CD14-positive monocyte (primary cell): ENCODE results near the gene POLDIP2. TPM values are rescaled to one million over a fixed set of nuclear protein-coding genes. Genes with fewer than 3 reads are reported as not detected.

Experiments used
- DNase-seq, 3 donors: peaks; one replicate each; pipeline ENCODE4 v3.0.0-alpha.2; 2011 to 2022
- H2AFZ ChIP-seq: 2 replicates; pipeline ENCODE4 v1.6.0; 2012; ENCODE audit warnings: mild to moderate bottlenecking, low read depth, low read length, inconsistent platforms; ENCODE audit not compliant: insufficient read depth, poor library complexity, severe bottlenecking
- H3K27ac ChIP-seq, 2 donors: 1 replicate in 1 of 2; 2 replicates in 1 of 2; pipeline ENCODE4 v1.5.1; 2012 to 2013; ENCODE audit warnings: low read length in 2 of 2, control low read depth in 1 of 2, inconsistent platforms in 1 of 2, low read depth in 1 of 2, mild to moderate bottlenecking in 1 of 2
- H3K27me3 ChIP-seq, 2 donors: one replicate each; pipeline versions ENCODE4 v1.6.0 to v1.6.1; 2011 to 2013; ENCODE audit warnings: low read length in 2 of 2; ENCODE audit not compliant: control insufficient read depth in 2 of 2, insufficient read depth in 2 of 2
- H3K36me3 ChIP-seq, 2 donors: replicated peaks in 1 of 2; 1 replicate in 1 of 2; 2 replicates in 1 of 2; pipeline versions ENCODE4 v1.5.1 to v1.6.1; 2012 to 2013; ENCODE audit warnings: low read length in 2 of 2, control low read depth in 1 of 2, inconsistent platforms in 1 of 2, mild to moderate bottlenecking in 1 of 2; ENCODE audit not compliant: insufficient read depth in 2 of 2, control insufficient read depth in 1 of 2
- H3K4me1 ChIP-seq, 2 donors: 1 replicate in 1 of 2; 2 replicates in 1 of 2; pipeline versions ENCODE4 v1.5.1 to v1.6.1; 2012 to 2013; ENCODE audit warnings: low read length in 2 of 2, control low read depth in 1 of 2, inconsistent platforms in 1 of 2, mild to moderate bottlenecking in 1 of 2, moderate library complexity in 1 of 2; ENCODE audit not compliant: insufficient read depth in 2 of 2, control insufficient read depth in 1 of 2
- H3K4me2 ChIP-seq: replicated peaks from 2 replicates; pipeline ENCODE3; 2012; ENCODE audit warnings: low read length, moderate library complexity, mild to moderate bottlenecking; ENCODE audit not compliant: poor library complexity, severe bottlenecking; ENCODE audit errors: extremely low read depth
- H3K4me3 ChIP-seq, 3 experiments: fragments of 200-600 bp in 1 of 3; sonication (generic) in 1 of 3; replicated peaks in 1 of 3; 1 replicate in 2 of 3; 2 replicates in 1 of 3; pipeline ENCODE4 v1.5.1; 2011 to 2013; ENCODE audit warnings: low read length in 3 of 3, mild to moderate bottlenecking in 3 of 3, control low read depth in 2 of 3, low read depth in 2 of 3, inconsistent platforms in 1 of 3, moderate library complexity in 1 of 3
- H3K79me2 ChIP-seq: 2 replicates; pipeline ENCODE4 v1.6.0; 2012; ENCODE audit warnings: mild to moderate bottlenecking, control low read depth, inconsistent platforms, low read length, moderate library complexity; ENCODE audit not compliant: insufficient read depth
- H3K9ac ChIP-seq: 2 replicates; pipeline ENCODE4 v1.6.0; 2017; ENCODE audit warnings: low read length, mild to moderate bottlenecking; ENCODE audit not compliant: insufficient read depth, poor library complexity, severe bottlenecking
- H3K9me3 ChIP-seq, 2 donors: replicated peaks in 1 of 2; 1 replicate in 1 of 2; 2 replicates in 1 of 2; pipeline versions ENCODE4 v1.5.1 to v1.6.1; 2012 to 2013; ENCODE audit warnings: low read length in 2 of 2, control low read depth in 1 of 2; ENCODE audit not compliant: control insufficient read depth in 1 of 2, insufficient read depth in 1 of 2
- H4K20me1 ChIP-seq: 2 replicates; pipeline ENCODE4 v1.6.0; 2012; ENCODE audit warnings: mild to moderate bottlenecking, low read length, control low read depth, moderate library complexity; ENCODE audit not compliant: insufficient read depth
- H3K27ac Mint-ChIP-seq, 7 donors: one replicate each; pipeline ENCODE4 v1.8.0; 2020; ENCODE audit warnings: mild to moderate bottlenecking in 7 of 7, mixed read lengths in 7 of 7, moderate library complexity in 6 of 7, inconsistent platforms in 2 of 7
- H3K27me3 Mint-ChIP-seq, 3 donors: one replicate each; pipeline ENCODE4 v1.8.0; 2021 to 2022; ENCODE audit warnings: low read depth in 3 of 3, mild to moderate bottlenecking in 3 of 3, mixed read lengths in 3 of 3, moderate library complexity in 3 of 3, inconsistent platforms in 1 of 3
- H3K36me3 Mint-ChIP-seq, 2 donors: one replicate each; pipeline ENCODE4 v1.8.0; 2020; ENCODE audit warnings: mixed read lengths in 2 of 2, inconsistent platforms in 1 of 2, mild to moderate bottlenecking in 1 of 2
- H3K4me1 Mint-ChIP-seq: one replicate; pipeline ENCODE4 v1.8.0; 2020; ENCODE audit warnings: mild to moderate bottlenecking, mixed read lengths
- H3K4me3 Mint-ChIP-seq, 2 donors: one replicate each; pipeline ENCODE4 v1.8.0; 2020; ENCODE audit warnings: mild to moderate bottlenecking in 2 of 2, mixed read lengths in 2 of 2, moderate library complexity in 1 of 2
- H3K9me3 Mint-ChIP-seq, 7 donors: one replicate each; pipeline ENCODE4 v1.8.0; 2020 to 2022; ENCODE audit warnings: mixed read lengths in 7 of 7, mild to moderate bottlenecking in 6 of 7, moderate library complexity in 6 of 7, inconsistent platforms in 2 of 7
- CTCF ChIP-seq: fragments of 200-600 bp; IDR thresholded peaks from one replicate; pipeline ENCODE4 v1.8.0; 2022; ENCODE audit warnings: antibody characterized with exemption, mild to moderate bottlenecking
- WGBS: methylation state at CpG from one replicate; pipeline ENCODE4 v1.1.5; 2013; ENCODE audit warnings: missing lambda C conversion rate; ENCODE audit not compliant: insufficient coverage; 5-methylcytosine and 5-hydroxymethylcytosine counted together
- intact Hi-C, 2 donors: fragments of 100-400 bp; cut with micrococcal nuclease; formaldehyde crosslinking; loops; one replicate each; pipeline versions ENCODE4 v1.15.0 to v1.15.1; 2023
- polyA plus RNA-seq, 3 donors: library from polyadenylated mRNA; depleted of rRNA in 1 of 3; unstranded in 2 of 3; stranded (reverse) in 1 of 3; fragments of 300-500 nt in 2 of 3; fragments of >200 nt in 1 of 3; fragmentation: Illumina TruSeq in 2 of 3; gene quantifications; 1 replicate in 2 of 3; 2 replicates in 1 of 3; pipeline ENCODE4 v1.2.3, GENCODE V29; 2012 to 2021

The POLDIP2 gene
- polyA plus RNA-seq, 3 donors = 31.5 to 76.9 (median 72.4) TPM

- H3K36me3 Mint-ChIP-seq = peaks cover 11 to 25% of the 10 kb centered on the region in 2 donors
- H3K79me2 ChIP-seq = no peaks in the 10 kb centered on the region
- TF ChIP-seq CTCF = no peak
- no peak overlapping the region for H3K27ac ChIP-seq
- no peaks in the 10 kb centered on the region for H3K9me3 Mint-ChIP-seq
- WGBS = 17% methylated on average over 1 of the region's 2 CpGs
- peak overlapping the region; percentile 41 to 83 for H3K4me3 Mint-ChIP-seq
- intact Hi-C loops = no loop called here
- H4K20me1 ChIP-seq = no peaks in the 10 kb centered on the region
- no peak overlapping the region for H3K9ac ChIP-seq
- H3K4me1 ChIP-seq = peaks cover 35 to 49% of the 10 kb centered on the region in 2 donors
- peaks cover 2 to 11% of the 10 kb centered on the region in 2 donors for H3K36me3 ChIP-seq
- no peaks in the 10 kb centered on the region for H3K9me3 ChIP-seq
- H3K27me3 ChIP-seq = no peaks in the 10 kb centered on the region
- DNase-seq = peak in 2 of 3 donors; percentile 29 to 35
- peak overlapping the region in 1 of 3 experiments; percentile 87 for H3K4me3 ChIP-seq
- peaks cover 0 to 8% (median 2%) of the 10 kb centered on the region in 3 donors for H3K27me3 Mint-ChIP-seq
- no peak overlapping the region for H2AFZ ChIP-seq
- H3K4me1 Mint-ChIP-seq = peaks cover 42% of the 10 kb centered on the region
- H3K27ac Mint-ChIP-seq = peak overlapping the region in 3 of 7 donors; percentile 16 to 45 (median 20)
- H3K4me2 ChIP-seq = peak overlapping the region; percentile 96
These were observed 46.7 kb upstream of the POLDIP2 start for GRCh38 chr17:28404007-28404406.

GRCh38 chr17:28402844-28403243 is 45.5 kb upstream of the POLDIP2 start:
- Mint-ChIP-seq H3K27me3 (peaks cover 0 to 8% (median 2%) of the 10 kb centered on the region in 3 donors), H3K9me3 (no peaks in the 10 kb centered on the region), H3K36me3 (peaks cover 21 to 35% of the 10 kb centered on the region in 2 donors), H3K27ac (peak overlapping the region in 2 of 7 donors; percentile 39 to 40), H3K4me1 (peaks cover 49% of the 10 kb centered on the region), H3K4me3 (no peak overlapping the region)
- peaks cover 35 to 49% of the 10 kb centered on the region in 2 donors for H3K4me1 ChIP-seq
- H3K79me2 ChIP-seq = no peaks in the 10 kb centered on the region
- no peak overlapping the region for H3K4me2 ChIP-seq
- H3K9ac ChIP-seq = no peak overlapping the region
- no peak overlapping the region for H3K27ac ChIP-seq
- no peak for TF ChIP-seq CTCF
- intact Hi-C loops = no loop called here
- no peaks in the 10 kb centered on the region for H3K27me3 ChIP-seq
- H3K4me3 ChIP-seq = peak overlapping the region in 1 of 3 experiments; percentile 87
- H2AFZ ChIP-seq = no peak overlapping the region
- DNase-seq = no peak
- H3K9me3 ChIP-seq = no peaks in the 10 kb centered on the region
- peaks cover 8 to 22% of the 10 kb centered on the region in 2 donors for H3K36me3 ChIP-seq
- no peaks in the 10 kb centered on the region for H4K20me1 ChIP-seq
- WGBS = 88% methylated on average over 6 of the region's 6 CpGs
